ENCODE results near the gene GTF2IRD1.
"Not testable (repeated sequence)": the region's sequence is repeated elsewhere in the genome, so short reads cannot be mapped to it uniquely, and the experiment has no call there.

Gene GTF2IRD1

GRCh38 chr7:74470504-74470903, 16.8 kb downstream of the GTF2IRD1 start:
- DNase-seq: no peak

GRCh38 chr7:74473116-74473515, 19.4 kb downstream of the GTF2IRD1 start:
- DNase-seq: no peak

GRCh38 chr7:74474271-74474865, 20.7 kb downstream of the GTF2IRD1 start:
- no peak for DNase-seq

GRCh38 chr7:74475243-74475986, 21.7 kb downstream of the GTF2IRD1 start:
- no peak for DNase-seq

- no peak for DNase-seq
Measured at GRCh38 chr7:74475987-74476350, 22.3 kb downstream of the GTF2IRD1 start.

- no peak for DNase-seq
Measured at GRCh38 chr7:74476626-74477025, 22.9 kb downstream of the GTF2IRD1 start.

- no peak for DNase-seq
Measured at GRCh38 chr7:74478671-74479065, 25.0 kb downstream of the GTF2IRD1 start.

- DNase-seq: no peak
Measured at GRCh38 chr7:74479066-74479781, 25.5 kb downstream of the GTF2IRD1 start.

GRCh38 chr7:74479961-74480829, 26.5 kb downstream of the GTF2IRD1 start:
- DNase-seq: no peak

- no peak for DNase-seq
Measured at GRCh38 chr7:74480861-74481417, 27.2 kb downstream of the GTF2IRD1 start.

GRCh38 chr7:74481458-74482196, 27.9 kb downstream of the GTF2IRD1 start:
- no peak for DNase-seq

- no peak for DNase-seq
Measured at GRCh38 chr7:74482197-74482467, 28.4 kb downstream of the GTF2IRD1 start.

- no peak for DNase-seq
Measured at GRCh38 chr7:74482629-74483401, 29.1 kb downstream of the GTF2IRD1 start.

- DNase-seq: no peak
Measured at GRCh38 chr7:74483402-74484336, 30.0 kb downstream of the GTF2IRD1 start.

GRCh38 chr7:74485611-74486010, 31.9 kb downstream of the GTF2IRD1 start:
- no peak for DNase-seq

- not testable (repeated sequence) for DNase-seq
Measured at GRCh38 chr7:74488518-74489030, 34.9 kb downstream of the GTF2IRD1 start.

GRCh38 chr7:74489997-74490945, 36.6 kb downstream of the GTF2IRD1 start:
- DNase-seq: no peak

GRCh38 chr7:74491490-74491889, 37.8 kb downstream of the GTF2IRD1 start:
- not testable (repeated sequence) for DNase-seq

GRCh38 chr7:74493295-74493694, 39.6 kb downstream of the GTF2IRD1 start:
- no peak for DNase-seq

All from T-helper 9 cell (primary cell).